DOHH2 (cell line): ENCODE measurements around the gene PICALM.

Experiments
- H3F3A ChIP-seq: fragments of 200-600 bp; sonication (generic), shearing (Covaris generic); 2 replicates; pipeline ENCODE4 v1.6.0; 2016; ENCODE audit warnings: antibody characterized with exemption, mild to moderate bottlenecking; ENCODE audit not compliant: control insufficient read depth, insufficient read depth
- H3K27ac ChIP-seq: fragments of 200-600 bp; sonication (generic); 2 replicates; pipeline ENCODE4 v1.5.1; 2014; ENCODE audit warnings: low read depth, mild to moderate bottlenecking, low read length, moderate library complexity
- H3K27me3 ChIP-seq: fragments of 200-600 bp; sonication (generic); 2 replicates; pipeline ENCODE4 v1.6.1; 2014; ENCODE audit warnings: mild to moderate bottlenecking, low read length, mixed read lengths; ENCODE audit not compliant: control insufficient read depth
- H3K36me3 ChIP-seq: fragments of 200-600 bp; sonication (generic); 2 replicates; pipeline ENCODE4 v1.6.1; 2014; ENCODE audit warnings: mild to moderate bottlenecking, low read length, moderate library complexity, mixed read lengths; ENCODE audit not compliant: control insufficient read depth
- H3K4me1 ChIP-seq: fragments of 200-600 bp; sonication (generic); 2 replicates; pipeline ENCODE4 v1.6.1; 2014; ENCODE audit warnings: mild to moderate bottlenecking, low read length, mixed read lengths; ENCODE audit not compliant: control insufficient read depth
- H3K4me2 ChIP-seq: fragments of 200-600 bp; sonication (generic); 2 replicates; pipeline ENCODE4 v1.6.0; 2014; ENCODE audit warnings: mild to moderate bottlenecking, low read length, moderate library complexity
- H3K4me3 ChIP-seq: fragments of 200-600 bp; sonication (generic); 2 replicates; pipeline ENCODE4 v1.5.1; 2014; ENCODE audit warnings: mild to moderate bottlenecking, low read length, mixed read lengths
- H3K79me2 ChIP-seq: fragments of 200-600 bp; sonication (generic); 2 replicates; pipeline ENCODE4 v1.6.1; 2014; ENCODE audit warnings: mild to moderate bottlenecking, low read length, mixed read lengths; ENCODE audit not compliant: control insufficient read depth
- H3K9me2 ChIP-seq: fragments of 200-600 bp; sonication (generic); replicated peaks from 2 replicates; pipeline ENCODE4 v1.6.1; 2014; ENCODE audit warnings: mild to moderate bottlenecking, low read length, mixed read lengths; ENCODE audit not compliant: control insufficient read depth
- H3K9me3 ChIP-seq: fragments of 200-600 bp; sonication (generic); 2 replicates; pipeline ENCODE4 v1.6.1; 2014; ENCODE audit warnings: antibody characterized with exemption, low read length, mixed read lengths; ENCODE audit not compliant: control insufficient read depth, insufficient read depth
- H4K20me1 ChIP-seq: fragments of 200-600 bp; sonication (generic); 2 replicates; pipeline ENCODE4 v1.6.0; 2014; ENCODE audit warnings: low read depth, mild to moderate bottlenecking, antibody characterized with exemption, low read length, moderate library complexity; ENCODE audit not compliant: control insufficient read depth, insufficient read depth
- EZH2phosphoT487 ChIP-seq: fragments of 200-600 bp; sonication (generic); IDR thresholded peaks from 2 replicates; pipeline ENCODE4 v1.6.1; 2017; ENCODE audit warnings: borderline replicate concordance, mild to moderate bottlenecking, antibody characterized with exemption, low read length, moderate library complexity, mixed read lengths
- TF ChIP-seq, protein P1 (sequence below): fragments of 200-600 bp; sonication (generic); IDR thresholded peaks from one replicate; pipeline ENCODE4 v1.5.1; 2014; ENCODE audit warnings: antibody characterized with exemption, mild to moderate bottlenecking, low read depth, low read length; ENCODE audit not compliant: poor library complexity, severe bottlenecking

PICALM gene

DNA sequence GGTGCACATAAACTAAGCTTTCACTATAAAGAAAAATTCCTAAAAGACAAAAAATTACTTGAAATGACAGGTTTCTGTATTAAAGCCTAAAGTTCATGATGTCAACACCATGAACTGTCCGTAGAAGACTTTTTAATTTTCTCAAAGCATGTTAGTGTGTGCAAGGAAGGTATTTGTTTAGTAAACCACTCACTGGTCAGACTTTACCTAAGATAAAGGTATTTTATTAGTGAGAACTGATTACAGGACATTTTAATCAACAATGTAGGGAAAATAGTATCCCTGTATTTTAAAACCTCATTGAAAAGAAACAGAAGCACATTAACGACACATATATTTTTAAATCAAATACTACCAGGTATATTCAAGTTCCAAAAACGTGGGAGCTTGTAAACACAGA, 2.9 kb downstream of the PICALM start:
- Histone ChIP-seq H3K4me1 (peaks cover 64% of the 10 kb centered on the region), H3K79me2 (peaks cover 79% of the 10 kb centered on the region), H4K20me1 (peaks cover 47% of the 10 kb centered on the region), H3K9me2 (peaks cover 4% of the 10 kb centered on the region; the same call in 1 of the 2 replicates), H3F3A (no peaks in the 10 kb centered on the region), H3K4me2 (peak overlapping the region; percentile 81), H3K9me3 (no peaks in the 10 kb centered on the region), H3K4me3 (peak overlapping the region; percentile 89), H3K27me3 (no peaks in the 10 kb centered on the region), H3K36me3 (peaks cover 15% of the 10 kb centered on the region), H3K27ac (no peak overlapping the region)
- no peak for TF ChIP-seq EZH2phosphoT487
- TF ChIP-seq, protein P1, sequence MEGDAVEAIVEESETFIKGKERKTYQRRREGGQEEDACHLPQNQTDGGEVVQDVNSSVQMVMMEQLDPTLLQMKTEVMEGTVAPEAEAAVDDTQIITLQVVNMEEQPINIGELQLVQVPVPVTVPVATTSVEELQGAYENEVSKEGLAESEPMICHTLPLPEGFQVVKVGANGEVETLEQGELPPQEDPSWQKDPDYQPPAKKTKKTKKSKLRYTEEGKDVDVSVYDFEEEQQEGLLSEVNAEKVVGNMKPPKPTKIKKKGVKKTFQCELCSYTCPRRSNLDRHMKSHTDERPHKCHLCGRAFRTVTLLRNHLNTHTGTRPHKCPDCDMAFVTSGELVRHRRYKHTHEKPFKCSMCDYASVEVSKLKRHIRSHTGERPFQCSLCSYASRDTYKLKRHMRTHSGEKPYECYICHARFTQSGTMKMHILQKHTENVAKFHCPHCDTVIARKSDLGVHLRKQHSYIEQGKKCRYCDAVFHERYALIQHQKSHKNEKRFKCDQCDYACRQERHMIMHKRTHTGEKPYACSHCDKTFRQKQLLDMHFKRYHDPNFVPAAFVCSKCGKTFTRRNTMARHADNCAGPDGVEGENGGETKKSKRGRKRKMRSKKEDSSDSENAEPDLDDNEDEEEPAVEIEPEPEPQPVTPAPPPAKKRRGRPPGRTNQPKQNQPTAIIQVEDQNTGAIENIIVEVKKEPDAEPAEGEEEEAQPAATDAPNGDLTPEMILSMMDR: no peak

DNA sequence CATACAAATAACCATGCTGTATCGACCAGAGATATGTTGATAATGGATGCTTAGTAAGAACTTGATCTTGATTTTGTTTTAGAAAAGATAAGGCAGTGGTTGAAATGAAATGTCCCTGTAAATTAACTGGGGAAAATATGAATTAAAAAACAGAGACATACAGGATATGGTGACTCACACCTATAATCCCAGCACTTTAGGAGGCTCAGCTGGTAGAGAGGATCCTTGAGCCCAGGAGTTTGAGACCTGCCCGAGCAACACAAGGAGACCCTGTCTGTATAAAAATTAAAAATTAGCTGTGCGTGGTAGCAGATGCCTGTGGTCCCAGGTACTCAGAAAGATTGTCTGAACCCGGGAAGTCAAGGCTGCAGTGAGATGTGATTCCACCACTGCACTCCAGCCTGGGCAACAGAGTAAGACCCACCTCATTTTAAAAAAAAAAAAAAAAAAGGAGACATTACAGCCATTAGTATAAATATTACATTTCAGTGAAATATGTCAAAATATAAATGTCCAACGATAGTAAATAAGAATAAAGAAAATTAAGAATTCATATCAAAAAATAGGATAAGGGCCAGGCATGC, 4.6 kb downstream of the PICALM start:
- Histone ChIP-seq H4K20me1 (peaks cover 60% of the 10 kb centered on the region), H3F3A (no peaks in the 10 kb centered on the region), H3K36me3 (peaks cover 15% of the 10 kb centered on the region), H3K4me3 (peak overlapping the region; percentile 28), H3K9me3 (no peaks in the 10 kb centered on the region), H3K27ac (no peak overlapping the region), H3K4me2 (peak overlapping the region; percentile 47), H3K79me2 (peaks cover 96% of the 10 kb centered on the region), H3K27me3 (no peaks in the 10 kb centered on the region), H3K9me2 (no peaks in the 10 kb centered on the region), H3K4me1 (peaks cover 64% of the 10 kb centered on the region)
- TF ChIP-seq EZH2phosphoT487: no peak
- TF ChIP-seq, protein P1: no peak

DNA sequence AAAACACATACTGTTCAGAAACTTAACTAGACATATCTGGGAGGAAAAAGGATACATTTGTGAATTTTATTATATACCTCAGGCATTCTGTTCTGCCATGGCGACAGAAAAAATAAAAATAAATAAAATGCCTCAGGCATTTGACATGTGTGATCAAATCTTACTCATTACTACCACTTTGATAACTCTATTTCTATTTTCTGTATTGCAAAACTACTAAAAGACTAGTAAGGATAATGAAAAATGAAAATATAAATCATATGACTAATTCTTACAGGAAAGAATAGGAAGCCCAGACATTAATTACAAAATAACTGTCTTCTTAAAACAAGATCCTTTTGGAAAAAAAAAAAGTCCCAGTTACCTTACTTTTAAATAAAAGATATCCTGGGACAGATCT, 5.3 kb downstream of the PICALM start:
- H3F3A ChIP-seq: no peaks in the 10 kb centered on the region
- peaks cover 63% of the 10 kb centered on the region for H3K4me1 ChIP-seq
- peaks cover 13% of the 10 kb centered on the region for H3K36me3 ChIP-seq
- H3K4me3 ChIP-seq: peak overlapping the region; percentile 28
- H3K9me2 ChIP-seq: no peaks in the 10 kb centered on the region
- peaks cover 64% of the 10 kb centered on the region for H4K20me1 ChIP-seq
- H3K4me2 ChIP-seq: peak overlapping the region; percentile 47
- H3K79me2 ChIP-seq: peaks cover 100% of the 10 kb centered on the region
- TF ChIP-seq, protein P1: no peak
- no peak for TF ChIP-seq EZH2phosphoT487
- H3K9me3 ChIP-seq: no peaks in the 10 kb centered on the region
- H3K27me3 ChIP-seq: no peaks in the 10 kb centered on the region
- H3K27ac ChIP-seq: no peak overlapping the region
